Neural progenitor cell (in vitro differentiated cells): ENCODE measurements around the gene GRIN2A. TPM values are rescaled to one million over a fixed set of nuclear protein-coding genes. Genes with fewer than 3 reads are reported as not detected.

Experiments used
- DNase-seq: peaks from one replicate; pipeline ENCODE4 v3.0.0-alpha.2; 2016; ENCODE audit warnings: low spot score
- H2AFZ ChIP-seq: fragments of 200-600 bp; sonication (generic); replicated peaks from 2 replicates; pipeline ENCODE4 v1.6.1; 2016; ENCODE audit warnings: antibody characterized with exemption
- H3F3A ChIP-seq: fragments of 200-600 bp; sonication (generic); 2 replicates; pipeline ENCODE4 v1.6.1; 2016; ENCODE audit warnings: antibody characterized with exemption, low read depth
- H3K27ac ChIP-seq: fragments of 200-600 bp; sonication (generic); 2 replicates; pipeline ENCODE4 v1.5.1; 2016; ENCODE audit warnings: mild to moderate bottlenecking
- H3K27me3 ChIP-seq: fragments of 200-600 bp; sonication (generic); 2 replicates; pipeline ENCODE4 v1.6.1; 2016; ENCODE audit warnings: mild to moderate bottlenecking, moderate library complexity
- H3K36me3 ChIP-seq: fragments of 200-600 bp; sonication (generic); 2 replicates; pipeline ENCODE4 v1.5.1; 2016
- H3K4me1 ChIP-seq: fragments of 200-600 bp; sonication (generic); 2 replicates; pipeline ENCODE4 v1.6.1; 2016; ENCODE audit warnings: mixed run types
- H3K4me2 ChIP-seq: fragments of 200-600 bp; sonication (generic); 2 replicates; pipeline ENCODE4 v1.6.1; 2016
- H3K4me3 ChIP-seq: fragments of 200-600 bp; sonication (generic); 2 replicates; pipeline ENCODE4 v1.5.1; 2016
- H3K79me2 ChIP-seq: fragments of 200-600 bp; sonication (generic); 2 replicates; pipeline ENCODE4 v1.6.1; 2016; ENCODE audit warnings: low read depth
- H3K9ac ChIP-seq: fragments of 200-600 bp; sonication (generic); 2 replicates; pipeline ENCODE4 v1.6.1; 2016
- H3K9me3 ChIP-seq: fragments of 200-600 bp; sonication (generic); 2 replicates; pipeline ENCODE4 v1.5.1; 2016; ENCODE audit warnings: low read depth
- H4K20me1 ChIP-seq: fragments of 200-600 bp; sonication (generic); 2 replicates; pipeline ENCODE4 v1.6.1; 2016; ENCODE audit warnings: low read depth
- H3K27ac Mint-ChIP-seq: 3 replicates; pipeline ENCODE4 v1.8.0; 2021; ENCODE audit warnings: mixed read lengths
- H3K27me3 Mint-ChIP-seq: 2 replicates; pipeline ENCODE4 v1.8.0; 2022; ENCODE audit warnings: low read depth, mild to moderate bottlenecking, inconsistent platforms, moderate library complexity, mixed read lengths; ENCODE audit not compliant: insufficient read depth
- H3K36me3 Mint-ChIP-seq: 3 replicates; pipeline ENCODE4 v1.8.0; 2021; ENCODE audit warnings: mixed read lengths
- H3K4me1 Mint-ChIP-seq: 3 replicates; pipeline ENCODE4 v1.8.0; 2021; ENCODE audit warnings: mixed read lengths
- H3K4me3 Mint-ChIP-seq: 3 replicates; pipeline ENCODE4 v1.8.0; 2021; ENCODE audit warnings: mild to moderate bottlenecking, moderate library complexity, mixed read lengths
- H3K9me3 Mint-ChIP-seq: 3 replicates; pipeline ENCODE4 v1.8.0; 2020; ENCODE audit warnings: mixed read lengths
- EZH2 ChIP-seq: fragments of 200-600 bp; sonication (generic); IDR thresholded peaks from 2 replicates; pipeline ENCODE4 v1.6.1; 2017; ENCODE audit warnings: antibody characterized with exemption, mild to moderate bottlenecking, moderate library complexity
- EZH2phosphoT487 ChIP-seq: fragments of 200-600 bp; sonication (generic); IDR thresholded peaks from 2 replicates; pipeline ENCODE4 v1.6.1; 2017; ENCODE audit warnings: antibody characterized with exemption
- total RNA-seq: library from RNA; depleted of rRNA; stranded (reverse); fragments of >200 nt; gene quantifications from 2 replicates; pipeline ENCODE4 v1.2.3, GENCODE V29; 2015; ENCODE audit warnings: low replicate concordance
- TF ChIP-seq, protein P1 (sequence below): fragments of 200-600 bp; sonication (generic); IDR thresholded peaks from 2 replicates; pipeline ENCODE4 v1.5.1; 2017; ENCODE audit warnings: antibody characterized with exemption, mild to moderate bottlenecking

Gene GRIN2A
- total RNA-seq, 1 donor from 2014 or later: 1.6 TPM

- Mint-ChIP-seq H3K27me3 (no peaks in the 10 kb centered on the region), H3K36me3 (no peaks in the 10 kb centered on the region), H3K4me1 (no peaks in the 10 kb centered on the region), H3K27ac (no peak overlapping the region), H3K4me3 (no peak overlapping the region), H3K9me3 (no peaks in the 10 kb centered on the region)
- no peaks in the 10 kb centered on the region for H4K20me1 ChIP-seq
- TF ChIP-seq EZH2 (no peak), EZH2phosphoT487 (no peak)
- TF ChIP-seq, protein P1, sequence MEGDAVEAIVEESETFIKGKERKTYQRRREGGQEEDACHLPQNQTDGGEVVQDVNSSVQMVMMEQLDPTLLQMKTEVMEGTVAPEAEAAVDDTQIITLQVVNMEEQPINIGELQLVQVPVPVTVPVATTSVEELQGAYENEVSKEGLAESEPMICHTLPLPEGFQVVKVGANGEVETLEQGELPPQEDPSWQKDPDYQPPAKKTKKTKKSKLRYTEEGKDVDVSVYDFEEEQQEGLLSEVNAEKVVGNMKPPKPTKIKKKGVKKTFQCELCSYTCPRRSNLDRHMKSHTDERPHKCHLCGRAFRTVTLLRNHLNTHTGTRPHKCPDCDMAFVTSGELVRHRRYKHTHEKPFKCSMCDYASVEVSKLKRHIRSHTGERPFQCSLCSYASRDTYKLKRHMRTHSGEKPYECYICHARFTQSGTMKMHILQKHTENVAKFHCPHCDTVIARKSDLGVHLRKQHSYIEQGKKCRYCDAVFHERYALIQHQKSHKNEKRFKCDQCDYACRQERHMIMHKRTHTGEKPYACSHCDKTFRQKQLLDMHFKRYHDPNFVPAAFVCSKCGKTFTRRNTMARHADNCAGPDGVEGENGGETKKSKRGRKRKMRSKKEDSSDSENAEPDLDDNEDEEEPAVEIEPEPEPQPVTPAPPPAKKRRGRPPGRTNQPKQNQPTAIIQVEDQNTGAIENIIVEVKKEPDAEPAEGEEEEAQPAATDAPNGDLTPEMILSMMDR: no peak
- no peak overlapping the region for H3K4me2 ChIP-seq
- H3K4me1 ChIP-seq: no peaks in the 10 kb centered on the region
- H3K27me3 ChIP-seq: no peaks in the 10 kb centered on the region
- no peak overlapping the region for H2AFZ ChIP-seq
- no peak for DNase-seq
- no peaks in the 10 kb centered on the region for H3F3A ChIP-seq
- H3K79me2 ChIP-seq: no peaks in the 10 kb centered on the region
- no peak overlapping the region for H3K27ac ChIP-seq
- H3K9me3 ChIP-seq: no peaks in the 10 kb centered on the region
- H3K36me3 ChIP-seq: no peaks in the 10 kb centered on the region
- no peak overlapping the region for H3K4me3 ChIP-seq
- no peak overlapping the region for H3K9ac ChIP-seq
Observed at GRCh38 chr16:9941245-9941644, 241.0 kb downstream of the GRIN2A start.

DNA sequence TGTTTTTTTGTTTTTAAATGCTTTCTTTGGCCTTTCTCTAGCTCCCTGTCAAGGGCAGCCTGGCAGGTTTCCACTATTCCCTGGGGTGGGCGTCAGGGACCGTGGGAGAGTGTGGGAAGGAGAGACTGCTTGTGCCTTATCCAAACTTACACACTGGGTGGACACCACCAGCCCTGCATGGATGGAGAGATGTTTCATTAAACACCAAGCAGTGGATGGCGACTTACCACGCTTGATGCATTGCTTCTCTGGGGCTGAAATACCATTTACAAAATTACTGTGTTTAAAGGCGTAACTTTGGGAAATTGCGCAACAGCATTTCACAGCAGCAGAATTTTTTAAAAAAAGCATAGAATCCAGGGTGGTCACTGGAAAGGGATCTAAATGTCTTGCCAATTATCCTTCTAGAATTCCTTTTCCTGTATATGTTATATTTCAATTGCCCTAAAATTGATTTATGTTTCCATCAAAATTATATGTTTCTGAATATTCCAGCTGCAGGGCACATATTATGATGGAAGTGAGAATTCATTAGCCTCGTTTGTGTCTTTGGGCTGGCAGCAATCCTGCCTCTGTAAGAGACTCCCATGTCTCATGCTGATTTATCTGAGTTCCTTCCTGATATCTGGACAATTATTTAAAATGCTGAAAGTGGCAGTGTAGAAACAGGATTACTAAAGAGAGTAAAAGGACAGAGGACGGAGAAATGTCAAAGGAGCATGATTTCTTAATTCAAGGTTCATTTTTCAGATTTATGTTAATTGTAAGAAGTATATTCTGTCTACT lies 247.3 kb downstream of the GRIN2A start:
- H3F3A ChIP-seq: no peaks in the 10 kb centered on the region
- Mint-ChIP-seq H3K27me3 (peaks cover 3% of the 10 kb centered on the region), H3K4me3 (no peak overlapping the region), H3K27ac (no peak overlapping the region), H3K36me3 (no peaks in the 10 kb centered on the region), H3K9me3 (no peaks in the 10 kb centered on the region), H3K4me1 (no peaks in the 10 kb centered on the region)
- TF ChIP-seq EZH2phosphoT487 (no peak), EZH2 (no peak)
- TF ChIP-seq, protein P1: no peak
- H3K36me3 ChIP-seq: no peaks in the 10 kb centered on the region
- no peaks in the 10 kb centered on the region for H4K20me1 ChIP-seq
- no peak for DNase-seq
- no peak overlapping the region for H3K27ac ChIP-seq
- H3K27me3 ChIP-seq: no peaks in the 10 kb centered on the region
- H2AFZ ChIP-seq: no peak overlapping the region
- H3K9me3 ChIP-seq: no peaks in the 10 kb centered on the region
- no peak overlapping the region for H3K9ac ChIP-seq
- H3K4me1 ChIP-seq: no peaks in the 10 kb centered on the region
- no peak overlapping the region for H3K4me3 ChIP-seq
- H3K79me2 ChIP-seq: no peaks in the 10 kb centered on the region
- no peak overlapping the region for H3K4me2 ChIP-seq

- H3K4me3 Mint-ChIP-seq: no peak overlapping the region
- H3K4me1 Mint-ChIP-seq: no peaks in the 10 kb centered on the region
- no peak overlapping the region for H3K4me3 ChIP-seq
- H3K79me2 ChIP-seq: no peaks in the 10 kb centered on the region
- H4K20me1 ChIP-seq: no peaks in the 10 kb centered on the region
- no peaks in the 10 kb centered on the region for H3K36me3 Mint-ChIP-seq
- no peak for DNase-seq
- H3K27ac Mint-ChIP-seq: no peak overlapping the region
- H3K36me3 ChIP-seq: no peaks in the 10 kb centered on the region
- no peak overlapping the region for H3K27ac ChIP-seq
- H3K9ac ChIP-seq: no peak overlapping the region
- TF ChIP-seq, protein P1: no peak
- TF ChIP-seq EZH2phosphoT487: no peak
- no peak for TF ChIP-seq EZH2
- H3F3A ChIP-seq: no peaks in the 10 kb centered on the region
- no peaks in the 10 kb centered on the region for H3K27me3 ChIP-seq
- H3K9me3 ChIP-seq: no peaks in the 10 kb centered on the region
- H3K9me3 Mint-ChIP-seq: no peaks in the 10 kb centered on the region
- peaks cover 3% of the 10 kb centered on the region for H3K27me3 Mint-ChIP-seq
- H2AFZ ChIP-seq: no peak overlapping the region
- no peaks in the 10 kb centered on the region for H3K4me1 ChIP-seq
- H3K4me2 ChIP-seq: no peak overlapping the region
Observed at GRCh38 chr16:9932919-9933653, 249.1 kb downstream of the GRIN2A start.
